Skin of body (tissue), 2 donors: Measurements from ENCODE around the gene GSAP. TPM values are rescaled to one million over a fixed set of nuclear protein-coding genes. Genes with fewer than 3 reads are reported as not detected.
"Not testable (repeated sequence)": the region's sequence is repeated elsewhere in the genome, so short reads cannot be mapped to it uniquely, and the experiment has no call there.

Source experiments
- DNase-seq: peaks from one replicate; lab custom pipeline; 2025; lab: John Stamatoyannopoulos, UW
- total RNA-seq: library from RNA; depleted of rRNA; stranded (reverse); fragments of >200 nt; gene quantifications from one replicate; pipeline ENCODE4 v1.2.3, GENCODE V29; 2014

The GSAP gene
- total RNA-seq, 1 donor from 2014 or later: 7.4 TPM

DNA sequence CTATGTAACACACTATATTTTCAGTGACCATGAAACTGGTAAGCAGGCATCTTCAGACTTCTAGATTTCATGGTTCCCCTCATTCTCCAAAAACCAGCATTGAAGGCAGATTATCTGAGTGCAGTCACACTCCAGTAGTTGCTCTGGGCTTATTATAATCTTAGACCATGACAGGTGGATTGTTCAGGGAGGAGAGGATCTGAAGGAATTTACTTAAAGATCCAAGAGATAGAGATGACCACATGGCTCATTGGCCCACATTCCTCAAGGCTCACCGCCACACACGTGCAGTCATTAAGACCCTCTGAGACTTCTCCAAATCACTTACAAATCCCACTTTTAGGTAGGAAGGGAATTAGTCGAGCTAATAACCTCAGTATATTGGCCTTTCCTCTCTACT is 55.2 kb downstream of the GSAP start:
- no peak for DNase-seq

DNA sequence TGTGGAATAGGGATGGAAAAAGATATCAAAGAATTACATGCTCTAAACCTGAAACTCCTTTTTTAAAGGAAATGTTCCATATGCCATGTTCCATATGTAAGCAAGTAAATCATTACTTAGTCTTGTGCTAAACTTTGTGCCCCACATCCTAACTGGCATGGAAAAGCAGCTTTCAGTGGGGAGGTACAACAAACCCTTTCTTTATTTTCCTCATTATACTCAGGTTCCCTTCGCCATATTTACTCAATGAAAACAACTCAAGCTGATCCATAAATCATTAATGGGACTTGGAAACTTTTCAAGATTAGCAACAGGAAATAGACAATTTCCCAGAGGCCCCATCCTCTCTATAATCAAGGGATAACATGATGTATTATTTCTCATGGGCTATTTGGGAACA is 56.0 kb downstream of the GSAP start:
- DNase-seq: peak; percentile 17

DNA sequence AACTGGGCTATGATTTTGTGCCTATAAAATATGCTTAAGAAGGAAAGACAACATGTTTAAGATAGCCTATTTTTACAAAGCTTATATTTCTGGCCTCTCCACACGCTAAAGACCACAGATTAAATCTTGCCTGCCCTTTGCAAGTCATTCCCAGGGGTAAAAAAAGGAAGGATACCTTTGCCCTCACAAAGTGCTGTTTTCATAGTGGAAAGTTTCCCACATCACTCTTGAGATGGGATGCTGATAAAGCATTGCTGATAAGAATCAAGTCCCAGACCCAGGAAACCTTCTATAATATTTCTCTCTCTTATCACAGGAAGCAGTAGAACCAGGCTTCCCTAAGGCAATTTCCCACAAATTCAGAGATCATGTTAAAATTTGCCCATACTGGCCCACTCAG is 56.5 kb downstream of the GSAP start:
- no peak for DNase-seq

DNA sequence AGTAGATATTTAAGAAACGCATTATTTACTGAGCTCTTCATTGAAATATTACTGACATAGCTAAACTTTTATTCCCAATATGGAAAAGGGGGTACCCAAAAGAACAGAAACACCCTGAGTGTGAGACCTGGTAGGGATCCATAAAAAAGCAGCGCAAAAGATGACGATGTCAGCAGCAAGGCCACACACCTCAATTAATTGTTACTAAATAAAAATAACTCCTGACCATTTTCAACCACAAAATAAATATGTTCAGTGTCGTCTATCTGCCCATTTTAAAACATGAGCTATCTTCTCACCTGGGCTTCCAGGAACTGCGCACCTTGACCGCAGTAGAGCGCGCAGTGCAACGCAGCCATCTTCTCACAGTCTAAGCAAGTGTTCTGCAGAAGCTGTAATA is 61.2 kb downstream of the GSAP start:
- DNase-seq: no peak

DNA sequence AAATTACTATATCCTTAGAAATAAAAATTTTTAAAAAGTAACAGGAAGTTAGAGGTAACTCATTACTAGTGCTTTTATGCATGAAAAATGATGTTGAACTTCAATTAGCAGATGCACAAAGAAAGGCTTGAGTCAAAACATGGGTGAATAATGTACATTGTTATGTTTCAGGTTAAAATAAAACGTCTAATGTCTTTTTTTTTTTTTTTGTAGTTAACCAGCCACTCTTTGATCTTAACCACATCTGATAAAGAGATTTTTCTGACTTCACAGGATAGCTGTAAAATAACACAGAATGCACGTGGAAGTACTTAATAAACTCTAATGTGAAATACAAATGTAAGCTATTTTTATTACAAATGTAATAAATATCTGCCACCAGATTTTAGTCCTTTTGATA is 61.7 kb downstream of the GSAP start:
- DNase-seq: no peak

DNA sequence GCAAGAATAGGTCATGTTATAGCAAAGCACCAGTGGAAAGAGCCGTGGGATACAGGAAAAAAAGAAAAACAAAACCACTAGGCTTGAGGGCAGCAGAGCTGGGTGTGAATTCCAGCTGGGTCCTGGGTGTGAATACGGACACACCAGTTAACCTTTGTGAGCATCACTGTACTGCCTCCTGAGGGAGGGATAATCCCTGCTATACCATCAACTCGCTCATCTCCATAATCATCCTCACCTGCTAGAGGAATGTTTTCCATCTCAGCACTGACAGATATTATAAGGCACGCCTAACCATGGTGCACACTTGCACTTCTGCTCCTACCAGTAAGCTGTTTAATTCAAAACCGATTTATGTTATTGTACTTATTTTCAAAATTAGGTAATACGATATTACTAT is 62.2 kb downstream of the GSAP start:
- DNase-seq: no peak

DNA sequence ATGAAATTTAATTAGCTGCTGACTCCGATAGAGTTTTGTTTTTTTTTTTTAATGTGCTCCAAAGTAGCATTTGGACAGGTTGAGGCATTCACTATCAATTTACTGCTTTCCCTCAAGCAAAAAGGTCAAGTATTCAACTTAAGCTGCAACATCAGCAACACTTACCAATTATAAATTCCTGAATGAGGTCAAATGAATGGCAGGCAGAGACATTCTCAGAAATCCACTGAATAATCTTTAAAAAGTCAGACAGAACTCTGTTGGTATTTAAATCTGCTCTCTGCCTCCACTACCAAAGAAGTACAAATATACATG is 62.8 kb downstream of the GSAP start:
- DNase-seq: no peak

DNA sequence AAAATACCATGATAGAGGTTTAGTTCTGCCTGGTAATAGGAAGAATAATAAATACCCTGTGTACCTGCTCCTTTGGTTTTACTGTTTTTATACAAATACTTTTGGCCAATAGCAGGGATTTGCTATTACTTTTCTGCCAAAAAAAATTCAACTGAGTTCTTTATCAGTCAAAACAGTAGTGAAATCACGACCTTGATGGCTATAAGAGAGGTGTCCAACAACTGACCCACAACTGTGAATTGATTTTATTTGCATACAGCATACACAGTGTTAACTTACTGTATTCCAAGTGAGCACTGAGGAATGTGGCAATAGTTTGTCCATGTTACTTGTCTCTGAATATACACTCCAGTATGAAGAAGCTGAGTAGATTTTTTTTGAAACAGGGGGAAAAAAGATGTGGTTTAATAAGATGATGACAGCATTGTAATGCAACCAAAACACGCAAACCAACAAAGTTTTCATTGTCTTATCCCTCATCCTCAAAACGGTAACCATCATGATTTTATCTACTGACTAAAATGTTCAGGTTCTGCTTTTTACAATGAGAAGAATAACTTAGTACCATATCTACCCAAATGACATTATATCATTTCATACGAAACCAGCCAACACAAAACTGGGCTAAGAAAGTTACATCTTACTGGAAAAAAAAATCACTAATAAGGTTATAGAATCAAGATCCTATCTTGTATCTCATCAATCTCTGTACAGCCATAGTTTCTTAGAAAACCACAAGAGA is 63.3 kb downstream of the GSAP start:
- DNase-seq: no peak

DNA sequence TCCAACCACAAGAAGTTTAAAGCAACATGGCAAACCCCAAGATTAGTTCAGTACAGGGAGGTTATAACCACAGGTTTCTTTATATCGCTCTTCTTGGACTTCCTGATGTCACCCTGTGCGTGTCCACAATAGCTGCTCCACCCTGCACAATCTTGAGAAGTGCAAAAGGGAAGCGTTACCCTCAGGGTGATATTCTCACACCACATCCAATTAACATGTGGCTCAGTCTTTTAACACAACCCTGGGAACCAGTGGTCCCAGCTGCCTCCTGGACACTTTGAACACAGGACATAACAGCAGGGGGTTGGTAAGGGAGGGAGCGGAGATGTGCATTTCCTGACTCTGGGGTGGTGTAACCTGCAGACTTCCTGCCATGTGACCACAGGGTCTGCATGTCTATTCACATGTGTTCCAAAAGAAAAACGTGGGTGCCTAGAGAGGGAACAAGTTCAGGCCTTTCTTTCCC is 64.6 kb downstream of the GSAP start:
- DNase-seq: no peak

DNA sequence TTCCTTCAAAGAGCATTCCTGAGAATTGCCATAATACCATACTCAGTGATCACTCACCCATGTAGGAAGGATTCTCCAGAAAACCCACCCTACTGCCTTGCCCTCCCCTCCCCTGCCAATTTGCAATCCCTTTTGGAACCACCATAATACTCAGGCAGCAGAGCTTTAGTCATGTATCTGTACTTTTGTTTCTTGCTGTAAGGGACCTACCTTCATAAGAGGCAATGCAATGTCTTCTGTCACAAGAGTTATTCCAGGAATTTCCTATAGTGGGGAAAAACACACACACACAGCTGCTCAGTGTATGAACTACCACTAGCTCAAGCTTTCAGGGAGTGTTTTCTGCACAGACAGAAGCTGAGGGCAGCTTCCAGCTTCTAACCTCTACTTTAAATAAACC is 67.0 kb downstream of the GSAP start:
- DNase-seq: no peak

DNA sequence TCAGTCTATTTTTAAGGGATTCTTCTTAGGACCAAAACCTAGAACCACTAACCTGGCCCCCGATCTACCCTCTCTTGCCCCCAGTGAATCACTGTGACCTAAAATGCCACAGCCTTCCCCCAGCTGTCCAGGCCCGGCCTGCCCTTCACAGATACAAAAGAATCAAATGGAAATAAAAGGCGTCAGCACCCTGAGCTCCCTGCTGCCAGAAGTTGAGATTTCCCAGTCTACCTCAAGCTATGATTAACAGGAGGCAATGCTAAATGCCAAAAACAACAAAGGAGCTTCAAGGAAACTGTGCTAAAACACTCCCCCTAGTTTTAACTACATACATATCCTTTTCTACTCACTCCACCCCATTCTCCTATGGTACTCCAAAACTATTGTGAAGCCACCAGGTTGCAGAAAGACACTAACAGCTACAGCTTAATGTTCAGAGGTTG is 67.8 kb downstream of the GSAP start:
- no peak for DNase-seq

DNA sequence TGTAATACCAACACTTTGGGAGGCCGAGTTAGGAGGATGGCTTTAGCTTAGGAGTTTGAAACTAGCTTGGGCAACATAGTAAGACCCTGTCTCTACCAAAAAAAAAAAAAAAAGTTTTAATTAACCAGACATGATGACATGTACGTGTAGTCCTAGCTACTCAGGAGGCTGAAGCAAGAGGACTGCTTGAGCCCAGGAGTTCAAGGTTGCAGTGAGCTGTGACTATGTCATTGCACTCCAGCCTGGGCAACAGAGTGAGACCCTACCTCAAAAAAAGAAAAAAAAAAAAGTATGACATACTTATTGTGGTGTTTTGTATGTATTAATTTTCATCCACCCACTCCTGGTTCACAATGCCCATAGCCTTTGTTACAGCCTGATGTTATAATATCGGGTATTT is 69.7 kb downstream of the GSAP start:
- no peak for DNase-seq

DNA sequence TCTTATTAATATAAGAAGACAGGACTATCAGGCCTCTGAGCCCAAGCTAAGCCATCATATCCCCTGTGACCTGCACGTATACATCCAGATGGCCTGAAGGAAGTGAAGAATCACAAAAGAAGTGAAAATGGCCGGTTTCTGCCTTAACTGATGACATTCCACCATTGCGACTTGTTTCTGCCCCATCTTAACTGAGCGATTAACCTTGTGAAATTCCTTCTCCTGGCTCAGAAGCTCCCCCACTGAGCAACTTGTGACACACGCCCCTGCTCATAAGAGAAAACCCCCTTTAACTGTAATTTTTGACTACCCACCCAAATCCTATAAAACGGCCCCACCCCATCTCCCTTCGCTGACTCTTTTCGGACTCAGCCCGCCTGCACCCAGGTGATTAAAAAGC is 70.7 kb downstream of the GSAP start:
- DNase-seq: not testable (repeated sequence)

DNA sequence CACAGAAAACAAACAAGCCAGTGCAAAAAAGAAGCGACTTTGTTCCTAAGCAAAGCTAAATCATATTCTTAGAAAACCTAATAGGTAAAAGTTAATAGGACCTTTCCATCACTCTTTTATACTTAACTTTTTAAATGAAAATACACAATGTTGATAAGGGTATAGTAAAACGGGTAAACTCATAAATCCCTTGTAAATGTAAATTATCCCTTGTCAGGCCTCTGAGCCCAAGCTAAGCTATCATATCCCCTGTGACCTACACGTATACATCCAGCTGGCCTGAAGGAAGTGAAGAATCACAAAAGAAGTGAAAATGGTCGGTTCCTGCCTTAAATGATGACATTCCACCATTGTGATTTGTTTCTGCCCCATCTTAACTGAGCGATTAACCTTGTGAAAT is 76.4 kb downstream of the GSAP start:
- DNase-seq: no peak

DNA sequence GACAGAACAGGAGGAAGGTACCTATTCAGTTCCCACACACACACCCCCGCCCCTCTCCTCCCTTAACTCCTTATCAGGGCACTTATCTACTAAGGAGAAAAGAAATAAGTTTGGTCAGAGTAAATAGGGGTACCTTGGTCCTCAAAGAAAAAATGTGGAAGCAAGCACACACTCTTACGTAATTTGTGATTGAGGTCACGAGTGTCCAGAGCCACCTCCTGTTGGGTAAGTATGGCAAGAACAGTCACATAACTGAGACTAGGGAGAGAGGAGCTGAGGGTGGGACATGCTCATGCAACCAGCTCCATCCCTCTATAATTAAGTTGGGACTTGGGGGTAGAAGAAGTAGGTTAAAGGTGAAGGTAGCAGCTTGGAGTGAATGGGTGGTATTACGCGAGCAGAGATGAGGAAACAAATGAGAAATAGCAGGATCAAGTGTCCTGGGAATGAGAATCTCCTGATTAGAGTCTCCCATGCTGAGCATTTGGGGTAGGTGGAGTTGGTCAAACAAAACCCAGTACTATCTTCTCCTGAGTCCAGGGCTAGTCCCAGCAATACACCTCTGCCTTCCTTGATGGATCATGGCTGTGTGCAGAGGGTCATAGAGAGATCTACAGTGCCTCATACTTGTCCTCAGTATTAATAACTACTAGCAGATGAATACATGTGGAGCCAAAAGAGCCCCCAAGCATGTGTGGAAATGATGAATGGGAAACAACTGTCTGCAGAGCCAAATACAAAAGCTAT is 77.1 kb downstream of the GSAP start:
- DNase-seq: peak; percentile 66

DNA sequence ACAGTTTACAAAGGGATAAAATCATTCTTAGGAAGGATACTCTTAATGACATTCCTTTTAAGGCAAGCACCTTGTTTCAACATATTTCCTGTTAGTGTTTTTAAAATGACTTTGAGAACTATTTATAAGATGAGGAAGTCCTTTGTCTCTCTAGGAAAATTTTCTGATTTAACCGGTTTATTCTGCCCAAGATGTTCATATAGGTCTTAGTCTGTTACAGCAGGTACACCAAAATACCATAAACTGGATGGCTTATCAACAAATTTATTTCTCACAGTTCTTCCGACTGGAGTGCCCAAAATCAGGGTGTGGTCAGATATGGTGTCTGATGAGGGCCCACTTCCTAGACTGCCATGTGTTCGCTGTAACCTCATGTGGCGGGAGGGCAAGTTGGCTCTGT is 77.9 kb downstream of the GSAP start:
- DNase-seq: no peak

DNA sequence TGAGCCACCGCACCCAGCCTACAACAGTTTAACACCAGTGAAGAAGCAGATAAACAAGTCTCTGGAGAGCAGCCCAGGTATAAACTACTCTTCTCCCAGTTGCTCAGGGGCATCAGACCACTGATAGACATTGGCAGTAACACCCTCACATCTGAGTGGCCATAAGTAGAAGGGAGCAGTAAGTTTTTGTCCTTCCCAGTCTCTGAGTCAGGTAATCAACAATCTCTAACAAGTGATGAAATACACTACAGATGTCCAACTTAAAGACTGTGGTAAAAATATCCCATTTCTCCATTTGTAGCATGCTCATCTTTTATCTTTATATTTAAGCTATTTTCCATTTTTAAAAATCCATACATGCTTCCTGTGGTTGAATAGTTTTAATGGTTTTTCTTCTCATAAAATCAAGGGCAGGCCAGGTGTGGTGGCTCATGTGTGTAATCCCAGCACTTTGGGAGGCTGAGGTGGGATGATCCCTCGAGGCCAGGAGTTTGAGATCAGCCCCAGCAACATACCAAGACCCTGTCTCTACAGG is 78.6 kb downstream of the GSAP start:
- DNase-seq: no peak

DNA sequence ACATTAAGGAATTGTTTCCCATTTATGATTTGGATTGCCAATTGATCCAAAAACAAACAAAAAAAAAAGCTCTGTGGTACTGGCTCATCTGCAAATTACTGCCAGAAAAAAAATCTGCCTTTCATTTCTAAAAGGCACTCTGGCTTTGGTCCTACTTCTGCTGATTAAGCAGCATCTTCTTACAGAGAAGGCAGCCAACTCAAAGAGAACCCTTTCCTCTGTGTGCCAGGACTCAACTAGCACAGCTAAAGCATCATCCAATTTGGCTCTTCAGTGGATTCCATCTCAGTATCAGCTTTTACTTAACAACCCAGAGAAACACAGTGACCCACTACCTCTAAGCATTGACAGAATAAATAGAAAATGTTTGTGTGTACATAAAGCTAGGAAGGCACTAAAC is 80.6 kb downstream of the GSAP start:
- peak; percentile 75 for DNase-seq

DNA sequence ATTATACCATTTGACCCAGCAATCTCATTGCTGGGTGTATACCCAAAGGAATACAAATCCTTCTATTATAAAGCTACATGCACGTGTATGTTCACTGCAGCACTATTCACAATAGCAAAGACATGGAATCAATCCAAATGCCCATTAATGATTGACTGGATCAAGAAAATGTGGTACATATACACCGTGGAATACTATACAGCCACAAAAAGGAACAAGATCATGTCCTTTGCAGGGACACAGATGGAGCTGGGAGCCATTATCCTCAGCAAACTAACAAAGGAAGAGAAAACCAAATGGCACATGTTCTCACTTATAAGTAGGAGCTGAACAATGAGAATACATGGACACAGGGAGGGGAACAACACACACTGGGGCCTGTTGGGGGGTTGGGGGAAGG is 82.1 kb downstream of the GSAP start:
- not testable (repeated sequence) for DNase-seq

DNA sequence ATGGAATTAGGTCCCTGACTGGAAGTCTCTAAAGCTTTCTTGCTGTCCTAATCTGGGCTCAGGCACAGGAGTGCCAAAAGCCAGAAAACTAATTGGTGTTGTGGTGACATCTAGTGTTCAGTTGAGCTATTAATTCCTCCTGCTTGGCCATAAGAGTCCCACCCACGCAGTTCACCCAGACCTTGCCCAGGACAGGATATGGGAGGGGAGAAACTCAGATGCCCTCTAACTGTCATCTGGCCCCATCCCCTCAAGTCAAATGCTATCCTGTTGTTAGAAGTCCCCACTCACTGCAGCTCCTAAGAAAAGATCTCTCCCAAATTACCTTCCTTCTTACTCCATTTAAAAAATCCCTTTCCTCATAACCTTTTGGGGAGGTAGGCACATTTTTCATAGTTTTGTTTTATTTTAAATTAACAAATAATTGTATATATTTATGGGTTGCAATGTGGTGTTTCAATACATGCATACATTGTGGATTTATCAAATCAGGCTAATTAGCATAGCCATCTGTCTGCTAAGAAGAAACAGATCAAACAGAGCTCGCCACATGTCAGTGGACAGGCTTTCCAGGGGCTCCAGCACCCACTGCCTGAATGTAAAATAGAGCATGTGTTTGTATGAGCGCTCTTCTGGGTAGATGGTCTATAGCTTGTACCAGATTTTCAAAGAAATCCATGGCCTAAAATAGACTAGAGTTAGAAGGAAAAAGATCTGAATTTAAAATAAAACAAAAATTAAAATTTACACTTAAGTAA is 84.0 kb downstream of the GSAP start:
- DNase-seq: peak; percentile 92

DNA sequence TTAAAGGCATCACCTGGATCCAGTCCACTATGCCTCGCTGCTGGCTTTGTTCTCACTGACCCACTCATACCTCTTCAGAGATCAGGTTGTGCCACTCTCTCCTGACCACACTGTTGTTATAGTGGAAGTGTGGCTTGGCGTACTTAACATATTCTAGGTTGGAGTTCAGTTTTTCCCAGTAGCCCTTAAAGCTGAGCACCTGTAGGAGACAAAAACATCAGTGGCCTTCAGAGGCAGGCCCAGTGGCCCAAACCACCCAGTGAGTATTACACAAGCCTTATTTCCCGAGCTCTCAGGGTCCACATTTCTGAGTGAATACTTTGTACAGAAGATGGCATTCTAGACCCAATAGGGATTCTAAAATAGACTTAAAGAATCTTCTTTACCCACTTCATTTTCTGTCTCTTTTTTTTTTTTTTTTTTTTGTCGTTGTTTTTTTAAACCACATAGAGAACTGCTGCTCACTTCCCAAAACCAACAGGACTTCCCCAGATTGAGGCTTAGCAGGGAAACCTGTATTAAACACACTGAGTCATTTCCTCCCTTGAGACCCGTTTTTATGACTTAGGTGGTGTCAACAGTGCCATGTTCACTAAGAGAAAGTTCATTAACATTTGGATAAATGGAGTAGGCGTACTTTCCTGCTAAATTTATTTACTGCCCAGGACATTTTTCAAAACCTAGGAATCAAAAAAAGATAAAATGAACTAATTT is 85.8 kb downstream of the GSAP start:
- DNase-seq: no peak
